HEK293T (cell line): ENCODE measurements around the gene CENPV.
"Not testable (repeated sequence)": the region's sequence is repeated elsewhere in the genome, so short reads cannot be mapped to it uniquely, and the experiment has no call there.

Source experiments
- CTCF ChIA-PET: fragments of 350-600 bp; formaldehyde crosslinking; extraction: SDS; loops from one replicate; lab custom pipeline; 2021; ENCODE audit warnings: antibody characterized with exemption, inconsistent platforms; lab: Yijun Ruan, JAX
- POLR2A ChIA-PET: fragments of 350-600 bp; formaldehyde crosslinking; extraction: SDS; loops from one replicate; lab custom pipeline; 2020; ENCODE audit warnings: antibody characterized with exemption, inconsistent platforms; lab: Yijun Ruan, JAX
- DNase-seq: peaks from one replicate; pipeline ENCODE4 v3.0.0; 2012; ENCODE audit warnings: mixed read lengths; ENCODE audit errors: extremely low spot score
- ARNT ChIP-seq: fragments of 450-650 bp; IDR thresholded peaks from 2 replicates; pipeline ENCODE4 v1.6.1; 2017; ENCODE audit warnings: mild to moderate bottlenecking
- BHLHE40 ChIP-seq: fragments of 450-650 bp; IDR thresholded peaks from 2 replicates; pipeline ENCODE4 v1.6.1; 2016; ENCODE audit warnings: mild to moderate bottlenecking, moderate library complexity, borderline replicate concordance
- CTBP1 ChIP-seq: fragments of 450-650 bp; IDR thresholded peaks from 2 replicates; pipeline ENCODE4 v1.6.1; 2016; ENCODE audit warnings: borderline replicate concordance
- ELF4 ChIP-seq: fragments of 450-650 bp; IDR thresholded peaks from 2 replicates; pipeline ENCODE4 v1.6.1; 2017; ENCODE audit warnings: antibody characterized with exemption
- FOXA1 ChIP-seq: fragments of 450-650 bp; IDR thresholded peaks from 2 replicates; pipeline ENCODE4 v1.6.1; 2016; ENCODE audit warnings: mild to moderate bottlenecking
- FOXK2 ChIP-seq: fragments of 450-650 bp; IDR thresholded peaks from 2 replicates; pipeline ENCODE4 v1.6.1; 2016; ENCODE audit warnings: mild to moderate bottlenecking
- FOXM1 ChIP-seq: fragments of 450-650 bp; IDR thresholded peaks from 2 replicates; pipeline ENCODE4 v1.6.1; 2017; ENCODE audit warnings: mild to moderate bottlenecking, borderline replicate concordance
- HDGF ChIP-seq: fragments of 450-650 bp; IDR thresholded peaks from 2 replicates; pipeline ENCODE4 v1.6.1; 2017; ENCODE audit warnings: antibody characterized with exemption, borderline replicate concordance
- L3MBTL2 ChIP-seq: fragments of 450-650 bp; conservative IDR thresholded peaks from 2 replicates; pipeline ENCODE4 v1.6.1; 2016; ENCODE audit warnings: mild to moderate bottlenecking
- LEF1 ChIP-seq: fragments of 450-650 bp; IDR thresholded peaks from 2 replicates; pipeline ENCODE4 v1.6.1; 2017; ENCODE audit warnings: mild to moderate bottlenecking, borderline replicate concordance
- NFRKB ChIP-seq: fragments of 450-650 bp; IDR thresholded peaks from 2 replicates; pipeline ENCODE4 v1.6.1; 2016; ENCODE audit warnings: mild to moderate bottlenecking, moderate library complexity
- PKNOX1 ChIP-seq: fragments of 450-650 bp; IDR thresholded peaks from 2 replicates; pipeline ENCODE4 v1.6.1; 2016
- SP1 ChIP-seq: fragments of 450-650 bp; IDR thresholded peaks from 2 replicates; pipeline ENCODE4 v1.6.1; 2017
- SUZ12 ChIP-seq: fragments of 450-650 bp; IDR thresholded peaks from 2 replicates; pipeline ENCODE4 v1.6.1; 2016; ENCODE audit warnings: mild to moderate bottlenecking
- TARDBP ChIP-seq: fragments of 450-650 bp; IDR thresholded peaks from 2 replicates; pipeline ENCODE4 v1.6.1; 2016
- ZNF384 ChIP-seq: fragments of 450-650 bp; IDR thresholded peaks from 2 replicates; pipeline ENCODE4 v1.6.1; 2016

Gene CENPV

GRCh38 chr17:16313139-16314090 lies 39.9 kb downstream of the CENPV start:
- no peak for TF ChIP-seq FOXM1
- TF ChIP-seq ZNF384, result no peak
- ChIA-PET POLR2A (interaction anchor here (0.7 to 1.4 kb wide), 5 partner anchors 16 to 163 kb away, joined by 3 to 8 read pairs (median 4); partner anchors contain the start of genes CENPV and UBB), CTCF (interaction anchor here (0.6 to 1.5 kb wide), 4 partner anchors 26 to 100 kb away, joined by 3 to 6 read pairs (median 3); no protein-coding TSS in a partner anchor)
- peak; percentile 30 for DNase-seq

GRCh38 chr17:16312061-16312460 lies 41.2 kb downstream of the CENPV start:
- CTCF ChIA-PET, DNase-seq: not testable (repeated sequence)
- POLR2A ChIA-PET, result interaction anchor here (1.2 kb wide), 1 partner anchor 161 kb away, joined by 5 read pairs; no protein-coding TSS in a partner anchor

GRCh38 chr17:16306211-16306610 lies 47.1 kb downstream of the CENPV start:
- no peak for DNase-seq
- ChIA-PET CTCF (interaction anchor here (1.4 to 3.4 kb wide), 5 partner anchors 11 to 93 kb away, joined by 3 to 26 read pairs (median 17); no protein-coding TSS in a partner anchor), POLR2A (interaction anchor here (2.4 to 2.7 kb wide), 2 partner anchors 90 to 132 kb away, joined by 12 to 22 read pairs; partner anchors contain the start of genes NCOR1 and PIGL)
- TF ChIP-seq L3MBTL2 (no peak), FOXA1 (no peak), SP1 (no peak), FOXK2 (no peak), LEF1 (no peak), TARDBP (no peak), PKNOX1 (no peak), HDGF (no peak), SUZ12 (no peak), BHLHE40 (no peak), ZNF384 (no peak), NFRKB (no peak)

- TF ChIP-seq L3MBTL2 (no peak), ARNT (no peak), CTBP1 (no peak), TARDBP (no peak), FOXK2 (no peak), FOXA1 (no peak), BHLHE40 (no peak), SP1 (no peak), FOXM1 (no peak), LEF1 (no peak), ELF4 (no peak), PKNOX1 (no peak)
- ChIA-PET POLR2A (interaction anchor here (2.4 to 2.7 kb wide), 2 partner anchors 88 to 134 kb away, joined by 12 to 22 read pairs; partner anchors contain the start of genes NCOR1 and PIGL), CTCF (interaction anchor here (0.6 to 3.4 kb wide), 17 partner anchors 10 to 260 kb away, joined by 3 to 26 read pairs (median 4); partner anchors contain the start of genes CENPV and PIGL)
- peak; percentile 39 for DNase-seq
Observed at GRCh38 chr17:16304830-16305229, 48.4 kb downstream of the CENPV start.

- TF ChIP-seq LEF1, result no peak
- no peak for TF ChIP-seq FOXM1
- TF ChIP-seq SUZ12, result no peak
- no peak for TF ChIP-seq ARNT
- no peak for TF ChIP-seq FOXA1
- no peak for TF ChIP-seq TARDBP
- TF ChIP-seq PKNOX1, result no peak
- TF ChIP-seq BHLHE40, result no peak
- CTCF ChIA-PET, result interaction anchor here (0.5 to 2.2 kb wide), 2 partner anchors 17 to 382 kb away, joined by 7 to 8 read pairs; no protein-coding TSS in a partner anchor
- POLR2A ChIA-PET, result interaction anchor here (0.7 kb wide), 1 partner anchor 29 kb away, joined by 3 read pairs; no protein-coding TSS in a partner anchor
- no peak for DNase-seq
Observed at GRCh38 chr17:16302856-16303255, 50.4 kb downstream of the CENPV start.
